GM12892 (cell line): ENCODE measurements around the gene ANKRD33.
"Not testable (repeated sequence)": the region's sequence is repeated elsewhere in the genome, so short reads cannot be mapped to it uniquely, and the experiment has no call there.

Source experiments
- POLR2A ChIP-seq: IDR thresholded peaks from 2 replicates; pipeline ENCODE4 v1.6.1; 2011; ENCODE audit warnings: low read depth, low read length, control low read depth
- POLR2AphosphoS5 ChIP-seq: IDR thresholded peaks from 2 replicates; pipeline ENCODE4 v1.6.1; 2011; ENCODE audit warnings: low read depth, low read length, control low read depth

GRCh38 chr12:51885294-51886020 is 2.4 kb upstream of the ANKRD33 start:
- TF ChIP-seq POLR2A, POLR2AphosphoS5: not testable (repeated sequence)
